SK-N-SH (cell line): ENCODE measurements around the gene HIGD1B.

Experiments
- EP300 ChIP-seq, 2 experiments: IDR thresholded peaks; 2 replicates each; pipeline versions ENCODE4 v1.4.0 to v1.6.1; 2012; ENCODE audit warnings: borderline replicate concordance in 1 of 2, low read depth in 1 of 2, low read length in 1 of 2
- GABPA ChIP-seq: IDR thresholded peaks from 2 replicates; pipeline ENCODE4 v1.4.0; 2012; ENCODE audit warnings: low read depth, mild to moderate bottlenecking
- NRF1 ChIP-seq: IDR thresholded peaks from 2 replicates; pipeline ENCODE4 v1.6.1; 2012; ENCODE audit warnings: low read depth, mild to moderate bottlenecking, low read length
- SMC3 ChIP-seq: IDR thresholded peaks from 2 replicates; pipeline ENCODE4 v1.6.1; 2012; ENCODE audit warnings: low read depth, low read length, improper control_type of control experiment
- TCF12 ChIP-seq: IDR thresholded peaks from 2 replicates; pipeline ENCODE4 v1.4.0; 2012
- USF2 ChIP-seq: fragments of 150-350 bp; IDR thresholded peaks from 2 replicates; pipeline ENCODE4 v1.6.1; 2017; ENCODE audit warnings: antibody characterized with exemption, low read length, low read depth, borderline replicate concordance
- TF ChIP-seq, protein P1 (sequence below): IDR thresholded peaks from 2 replicates; pipeline ENCODE4; 2012
- TF ChIP-seq, protein P2 (sequence below): fragments of 200-600 bp; sonication (generic); IDR thresholded peaks from 2 replicates; pipeline ENCODE4 v1.6.1; 2017; ENCODE audit warnings: antibody characterized with exemption, mild to moderate bottlenecking, moderate library complexity
- TF ChIP-seq, protein P3 (sequence below): IDR thresholded peaks from 2 replicates; pipeline ENCODE4 v1.6.1; 2012; ENCODE audit warnings: mild to moderate bottlenecking, low read depth, low read length, moderate library complexity

- TF ChIP-seq GABPA = no peak
- no peak for TF ChIP-seq USF2
- no peak for TF ChIP-seq SMC3
- TF ChIP-seq, protein P1, sequence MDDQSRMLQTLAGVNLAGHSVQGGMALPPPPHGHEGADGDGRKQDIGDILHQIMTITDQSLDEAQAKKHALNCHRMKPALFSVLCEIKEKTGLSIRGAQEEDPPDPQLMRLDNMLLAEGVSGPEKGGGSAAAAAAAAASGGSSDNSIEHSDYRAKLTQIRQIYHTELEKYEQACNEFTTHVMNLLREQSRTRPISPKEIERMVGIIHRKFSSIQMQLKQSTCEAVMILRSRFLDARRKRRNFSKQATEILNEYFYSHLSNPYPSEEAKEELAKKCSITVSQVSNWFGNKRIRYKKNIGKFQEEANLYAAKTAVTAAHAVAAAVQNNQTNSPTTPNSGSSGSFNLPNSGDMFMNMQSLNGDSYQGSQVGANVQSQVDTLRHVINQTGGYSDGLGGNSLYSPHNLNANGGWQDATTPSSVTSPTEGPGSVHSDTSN = no peak
- TF ChIP-seq TCF12 = no peak
- TF ChIP-seq NRF1 = no peak
- TF ChIP-seq, protein P2, sequence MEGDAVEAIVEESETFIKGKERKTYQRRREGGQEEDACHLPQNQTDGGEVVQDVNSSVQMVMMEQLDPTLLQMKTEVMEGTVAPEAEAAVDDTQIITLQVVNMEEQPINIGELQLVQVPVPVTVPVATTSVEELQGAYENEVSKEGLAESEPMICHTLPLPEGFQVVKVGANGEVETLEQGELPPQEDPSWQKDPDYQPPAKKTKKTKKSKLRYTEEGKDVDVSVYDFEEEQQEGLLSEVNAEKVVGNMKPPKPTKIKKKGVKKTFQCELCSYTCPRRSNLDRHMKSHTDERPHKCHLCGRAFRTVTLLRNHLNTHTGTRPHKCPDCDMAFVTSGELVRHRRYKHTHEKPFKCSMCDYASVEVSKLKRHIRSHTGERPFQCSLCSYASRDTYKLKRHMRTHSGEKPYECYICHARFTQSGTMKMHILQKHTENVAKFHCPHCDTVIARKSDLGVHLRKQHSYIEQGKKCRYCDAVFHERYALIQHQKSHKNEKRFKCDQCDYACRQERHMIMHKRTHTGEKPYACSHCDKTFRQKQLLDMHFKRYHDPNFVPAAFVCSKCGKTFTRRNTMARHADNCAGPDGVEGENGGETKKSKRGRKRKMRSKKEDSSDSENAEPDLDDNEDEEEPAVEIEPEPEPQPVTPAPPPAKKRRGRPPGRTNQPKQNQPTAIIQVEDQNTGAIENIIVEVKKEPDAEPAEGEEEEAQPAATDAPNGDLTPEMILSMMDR = no peak
- TF ChIP-seq, protein P3, sequence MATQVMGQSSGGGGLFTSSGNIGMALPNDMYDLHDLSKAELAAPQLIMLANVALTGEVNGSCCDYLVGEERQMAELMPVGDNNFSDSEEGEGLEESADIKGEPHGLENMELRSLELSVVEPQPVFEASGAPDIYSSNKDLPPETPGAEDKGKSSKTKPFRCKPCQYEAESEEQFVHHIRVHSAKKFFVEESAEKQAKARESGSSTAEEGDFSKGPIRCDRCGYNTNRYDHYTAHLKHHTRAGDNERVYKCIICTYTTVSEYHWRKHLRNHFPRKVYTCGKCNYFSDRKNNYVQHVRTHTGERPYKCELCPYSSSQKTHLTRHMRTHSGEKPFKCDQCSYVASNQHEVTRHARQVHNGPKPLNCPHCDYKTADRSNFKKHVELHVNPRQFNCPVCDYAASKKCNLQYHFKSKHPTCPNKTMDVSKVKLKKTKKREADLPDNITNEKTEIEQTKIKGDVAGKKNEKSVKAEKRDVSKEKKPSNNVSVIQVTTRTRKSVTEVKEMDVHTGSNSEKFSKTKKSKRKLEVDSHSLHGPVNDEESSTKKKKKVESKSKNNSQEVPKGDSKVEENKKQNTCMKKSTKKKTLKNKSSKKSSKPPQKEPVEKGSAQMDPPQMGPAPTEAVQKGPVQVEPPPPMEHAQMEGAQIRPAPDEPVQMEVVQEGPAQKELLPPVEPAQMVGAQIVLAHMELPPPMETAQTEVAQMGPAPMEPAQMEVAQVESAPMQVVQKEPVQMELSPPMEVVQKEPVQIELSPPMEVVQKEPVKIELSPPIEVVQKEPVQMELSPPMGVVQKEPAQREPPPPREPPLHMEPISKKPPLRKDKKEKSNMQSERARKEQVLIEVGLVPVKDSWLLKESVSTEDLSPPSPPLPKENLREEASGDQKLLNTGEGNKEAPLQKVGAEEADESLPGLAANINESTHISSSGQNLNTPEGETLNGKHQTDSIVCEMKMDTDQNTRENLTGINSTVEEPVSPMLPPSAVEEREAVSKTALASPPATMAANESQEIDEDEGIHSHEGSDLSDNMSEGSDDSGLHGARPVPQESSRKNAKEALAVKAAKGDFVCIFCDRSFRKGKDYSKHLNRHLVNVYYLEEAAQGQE = no peak
- no peak for TF ChIP-seq EP300 (IDR thresholded peaks at IDR 0.05; ENCODE audit: borderline replicate concordance in 1 of 2, low read depth in 1 of 2, low read length in 1 of 2)
Measured at GRCh38 chr17:44840936-44841335, 6.7 kb upstream of the HIGD1B start.
